ENCODE data around the gene RAB15.

- TF ChIP-seq POLR2A (IDR thresholded peaks at IDR 0.05): no peak
- no peak for TF ChIP-seq CTCF (IDR thresholded peaks at IDR 0.05)
These were observed 49.1 kb downstream of the RAB15 start for GRCh38 chr14:64923015-64923414.

Measured in gastroesophageal sphincter (tissue), 3 donors.